CD4-positive, alpha-beta T cell treated with Interleukin-2 at 100 ng/mL for 4 hours (primary cell): ENCODE results near the gene CAMTA1.

ENCODE experiments used
- DNase-seq: peaks from one replicate; pipeline ENCODE4 v3.0.0-alpha.2; 2020; ENCODE audit warnings: low spot score

The CAMTA1 gene

GRCh38 chr1:7640920-7641585, 855.8 kb downstream of the CAMTA1 start:
- DNase-seq, result no peak

- no peak for DNase-seq
These were observed 856.5 kb downstream of the CAMTA1 start for GRCh38 chr1:7641587-7642417.

- no peak for DNase-seq
These were observed 857.1 kb downstream of the CAMTA1 start for GRCh38 chr1:7642418-7642704.

GRCh38 chr1:7642781-7643529, 857.7 kb downstream of the CAMTA1 start:
- DNase-seq, result no peak

- DNase-seq, result no peak
These were observed 858.3 kb downstream of the CAMTA1 start for GRCh38 chr1:7643530-7643929.

GRCh38 chr1:7644086-7644485, 858.8 kb downstream of the CAMTA1 start:
- no peak for DNase-seq

GRCh38 chr1:7644961-7645750, 859.9 kb downstream of the CAMTA1 start:
- no peak for DNase-seq

- no peak for DNase-seq
These were observed 860.4 kb downstream of the CAMTA1 start for GRCh38 chr1:7645751-7646048.

GRCh38 chr1:7646164-7646563, 860.9 kb downstream of the CAMTA1 start:
- no peak for DNase-seq

- peak; percentile 52 for DNase-seq
These were observed 862.0 kb downstream of the CAMTA1 start for GRCh38 chr1:7646981-7647901.

- DNase-seq, result no peak
These were observed 863.6 kb downstream of the CAMTA1 start for GRCh38 chr1:7648761-7649384.

- DNase-seq, result no peak
These were observed 865.5 kb downstream of the CAMTA1 start for GRCh38 chr1:7650801-7651200.

GRCh38 chr1:7651203-7651602, 865.9 kb downstream of the CAMTA1 start:
- DNase-seq, result no peak

- DNase-seq, result no peak
These were observed 866.8 kb downstream of the CAMTA1 start for GRCh38 chr1:7652061-7652460.

- DNase-seq, result no peak
These were observed 867.4 kb downstream of the CAMTA1 start for GRCh38 chr1:7652515-7653098.

GRCh38 chr1:7654725-7655124, 869.5 kb downstream of the CAMTA1 start:
- no peak for DNase-seq

GRCh38 chr1:7655354-7655753, 870.1 kb downstream of the CAMTA1 start:
- DNase-seq, result no peak

- no peak for DNase-seq
These were observed 871.4 kb downstream of the CAMTA1 start for GRCh38 chr1:7656557-7657215.

- no peak for DNase-seq
These were observed 872.2 kb downstream of the CAMTA1 start for GRCh38 chr1:7657287-7658016.
